PC-9 (cell line): ENCODE measurements around the gene SHISAL2A.

Experiments used
- CTCF ChIP-seq: fragments of 200-600 bp; sonication (generic); conservative IDR thresholded peaks from 2 replicates; pipeline ENCODE4 v1.6.1; 2017; ENCODE audit warnings: mixed run types, antibody characterized with exemption, mild to moderate bottlenecking, moderate library complexity
- EZH2 ChIP-seq: fragments of 200-600 bp; sonication (generic); IDR thresholded peaks from 2 replicates; pipeline ENCODE4 v1.8.0; 2017; ENCODE audit warnings: antibody characterized with exemption, low read depth

- TF ChIP-seq CTCF (no peak), EZH2 (no peak)
Measured at GRCh38 chr1:52593495-52593894, 39.5 kb upstream of the SHISAL2A start.
